ENCODE results near the gene COL8A2.
"Not testable (repeated sequence)": the region's sequence is repeated elsewhere in the genome, so short reads cannot be mapped to it uniquely, and the experiment has no call there.

Gene COL8A2

GRCh38 chr1:36161641-36162531, 36.9 kb upstream of the COL8A2 start:
- H4K20me1 ChIP-seq (ENCODE audit: insufficient read depth), result 0 out of 2 replicates have a peak, but pooled peaks cover 5% of the 10 kb centered on the region
- H2AFZ ChIP-seq (ENCODE audit: low read depth), result no peak overlapping the region
- no peak overlapping the region for H3K27ac ChIP-seq
- TF ChIP-seq CTCF (conservative IDR thresholded peaks at IDR 0.05; ENCODE audit: low read depth, low read length), result no peak
- H3K4me1 ChIP-seq (ENCODE audit: low read depth, poor library complexity, severe bottlenecking), result peaks cover 42% of the 10 kb centered on the region
- no peak overlapping the region for H3K4me2 ChIP-seq
- H3K36me3 ChIP-seq (ENCODE audit: insufficient read depth), result no peaks in the 10 kb centered on the region
- H3K9ac ChIP-seq, result no peak overlapping the region
- no peak overlapping the region for H3K4me3 ChIP-seq (IDR thresholded peaks at IDR 0.05; ENCODE audit: insufficient read depth, low read depth, low read length)
- H3K79me2 ChIP-seq (ENCODE audit: insufficient read depth, low read depth), result peaks cover 84% of the 10 kb centered on the region
- no peaks in the 10 kb centered on the region for H3K27me3 ChIP-seq (ENCODE audit: insufficient read depth, low read depth)

- H3K4me2 ChIP-seq, result no peak overlapping the region
- no peak overlapping the region for H2AFZ ChIP-seq (ENCODE audit: low read depth)
- H3K4me1 ChIP-seq (ENCODE audit: low read depth, poor library complexity, severe bottlenecking), result peaks cover 42% of the 10 kb centered on the region
- H4K20me1 ChIP-seq (ENCODE audit: insufficient read depth), result 0 out of 2 replicates have a peak, but pooled peaks cover 3% of the 10 kb centered on the region
- TF ChIP-seq CTCF (conservative IDR thresholded peaks at IDR 0.05; ENCODE audit: low read depth, low read length), result no peak
- no peaks in the 10 kb centered on the region for H3K27me3 ChIP-seq (ENCODE audit: insufficient read depth, low read depth)
- no peak overlapping the region for H3K4me3 ChIP-seq (IDR thresholded peaks at IDR 0.05; ENCODE audit: insufficient read depth, low read depth, low read length)
- peaks cover 86% of the 10 kb centered on the region for H3K79me2 ChIP-seq (ENCODE audit: insufficient read depth, low read depth)
- no peaks in the 10 kb centered on the region for H3K36me3 ChIP-seq (ENCODE audit: insufficient read depth)
- H3K9ac ChIP-seq, result no peak overlapping the region
- H3K27ac ChIP-seq, result no peak overlapping the region; the same call in 1 of the 2 replicates
Measured at GRCh38 chr1:36160949-36161485, 36.0 kb upstream of the COL8A2 start.

- Histone ChIP-seq H3K4me3 (IDR thresholded peaks at IDR 0.05; ENCODE audit: insufficient read depth, low read depth, low read length) (no peak overlapping the region), H3K9ac (no peak overlapping the region), H3K79me2 (ENCODE audit: insufficient read depth, low read depth) (peaks cover 82% of the 10 kb centered on the region), H3K36me3 (ENCODE audit: insufficient read depth) (no peaks in the 10 kb centered on the region), H3K27me3 (ENCODE audit: insufficient read depth, low read depth) (no peaks in the 10 kb centered on the region), H3K27ac (no peak overlapping the region; the same call in 1 of the 2 replicates), H3K4me1 (ENCODE audit: low read depth, poor library complexity, severe bottlenecking) (peaks cover 42% of the 10 kb centered on the region), H4K20me1 (ENCODE audit: insufficient read depth) (0 out of 2 replicates have a peak, but pooled peaks cover 3% of the 10 kb centered on the region), H2AFZ (ENCODE audit: low read depth) (no peak overlapping the region), H3K4me2 (no peak overlapping the region)
- TF ChIP-seq CTCF (conservative IDR thresholded peaks at IDR 0.05; ENCODE audit: low read depth, low read length), result no peak
Measured at GRCh38 chr1:36160388-36160948, 35.4 kb upstream of the COL8A2 start.

GRCh38 chr1:36159614-36160387, 34.8 kb upstream of the COL8A2 start:
- Histone ChIP-seq H3K4me3 (IDR thresholded peaks at IDR 0.05; ENCODE audit: insufficient read depth, low read depth, low read length) (no peak overlapping the region), H3K9ac (no peak overlapping the region), H3K27ac (no peak overlapping the region), H3K4me2 (peak overlapping the region; percentile 17; the same call in 1 of the 2 replicates), H4K20me1 (ENCODE audit: insufficient read depth) (0 out of 2 replicates have a peak, but pooled peaks cover 3% of the 10 kb centered on the region), H3K79me2 (ENCODE audit: insufficient read depth, low read depth) (peaks cover 83% of the 10 kb centered on the region), H2AFZ (ENCODE audit: low read depth) (no peak overlapping the region), H3K36me3 (ENCODE audit: insufficient read depth) (no peaks in the 10 kb centered on the region), H3K4me1 (ENCODE audit: low read depth, poor library complexity, severe bottlenecking) (peaks cover 47% of the 10 kb centered on the region), H3K27me3 (ENCODE audit: insufficient read depth, low read depth) (no peaks in the 10 kb centered on the region)
- no peak for TF ChIP-seq CTCF (conservative IDR thresholded peaks at IDR 0.05; ENCODE audit: low read depth, low read length)

GRCh38 chr1:36158827-36159252, 33.8 kb upstream of the COL8A2 start:
- not testable (repeated sequence) for H3K27ac ChIP-seq; H3K4me3 ChIP-seq (IDR thresholded peaks at IDR 0.05; ENCODE audit: insufficient read depth, low read depth, low read length); H3K9ac ChIP-seq; H3K4me2 ChIP-seq; H3K36me3 ChIP-seq (ENCODE audit: insufficient read depth); H2AFZ ChIP-seq (ENCODE audit: low read depth); H3K27me3 ChIP-seq (ENCODE audit: insufficient read depth, low read depth); H4K20me1 ChIP-seq (ENCODE audit: insufficient read depth)
- Histone ChIP-seq H3K79me2 (ENCODE audit: insufficient read depth, low read depth) (peaks cover 74% of the 10 kb centered on the region), H3K4me1 (ENCODE audit: low read depth, poor library complexity, severe bottlenecking) (peaks cover 52% of the 10 kb centered on the region)
